Stimulated activated CD4-positive, alpha-beta T cell treated with anti-CD3 and anti-CD28 coated beads, Interleukin-4, amount 100 ng/mL, for 48 hours (primary cell): ENCODE measurements around the gene MPPED1.

Source experiments
- DNase-seq, 2 donors: peaks; one replicate each; pipeline ENCODE4 v3.0.0-alpha.2; 2020; ENCODE audit warnings: low read depth in 2 of 2

The MPPED1 gene

GRCh38 chr22:43392385-43392989 lies 19.3 kb upstream of the MPPED1 start:
- no peak for DNase-seq

GRCh38 chr22:43393132-43393843 lies 18.5 kb upstream of the MPPED1 start:
- DNase-seq: no peak

GRCh38 chr22:43393844-43394474 lies 17.9 kb upstream of the MPPED1 start:
- DNase-seq: no peak

- DNase-seq: no peak
Observed at GRCh38 chr22:43395086-43395695, 16.6 kb upstream of the MPPED1 start.

DNA sequence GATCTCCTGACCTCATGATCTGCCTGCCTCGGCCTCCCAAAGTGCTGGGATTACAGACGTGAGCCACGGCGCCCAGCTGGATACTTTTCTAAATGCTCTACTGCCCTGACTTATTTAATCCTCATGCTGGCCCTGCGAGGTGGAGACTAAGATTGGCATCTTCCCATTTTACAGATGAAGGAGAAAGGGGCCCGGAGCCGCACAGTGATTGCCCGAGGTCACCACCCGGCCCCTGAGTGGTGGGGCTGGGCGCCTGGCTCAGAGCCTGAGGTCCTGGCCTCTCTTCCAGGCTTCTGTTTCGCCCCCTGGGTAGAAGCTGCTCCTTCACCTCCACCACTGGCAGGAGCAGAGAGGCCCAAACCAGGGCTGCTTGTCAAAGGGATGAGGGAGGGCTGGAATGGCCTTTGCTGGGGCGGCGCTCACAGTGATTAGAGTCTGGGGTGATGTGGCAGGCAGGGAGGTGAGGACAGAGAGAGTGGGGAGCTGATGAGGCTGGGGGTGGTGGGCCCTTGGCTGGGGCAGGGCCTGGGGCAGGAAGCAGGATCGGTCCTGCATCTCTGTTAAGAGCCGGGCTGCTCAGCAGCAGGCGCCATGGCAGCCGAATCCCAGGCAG lies 15.4 kb upstream of the MPPED1 start:
- DNase-seq: no peak

DNA sequence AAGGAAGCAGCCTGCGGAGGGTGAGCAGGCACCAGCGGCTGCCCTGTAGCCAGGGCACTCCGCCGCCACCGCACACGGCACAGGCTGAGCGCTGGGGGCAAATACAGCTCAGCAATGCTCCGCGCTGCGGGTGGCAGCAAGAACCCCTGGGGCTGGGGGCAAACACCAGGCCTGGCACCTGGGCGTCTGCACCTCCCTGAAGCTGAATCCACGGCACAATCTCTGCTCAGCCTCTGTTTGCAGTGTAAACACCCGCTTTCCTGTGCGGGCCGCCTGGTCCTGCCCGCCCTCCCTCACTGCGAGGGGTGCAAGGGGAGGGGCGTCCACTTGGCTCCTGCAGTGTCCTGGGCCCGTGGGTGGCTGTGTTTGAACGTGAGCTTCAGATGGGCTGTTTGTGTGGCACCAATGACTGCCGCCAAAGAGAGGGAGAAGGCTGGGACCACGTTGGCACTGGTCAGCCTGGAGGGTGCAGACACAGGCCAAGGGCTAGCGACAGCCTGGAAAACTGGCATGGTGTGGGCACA lies 14.8 kb upstream of the MPPED1 start:
- DNase-seq: no peak

GRCh38 chr22:43397766-43398165 lies 14.0 kb upstream of the MPPED1 start:
- DNase-seq: no peak

- no peak for DNase-seq
Observed at GRCh38 chr22:43398246-43398645, 13.6 kb upstream of the MPPED1 start.

DNA sequence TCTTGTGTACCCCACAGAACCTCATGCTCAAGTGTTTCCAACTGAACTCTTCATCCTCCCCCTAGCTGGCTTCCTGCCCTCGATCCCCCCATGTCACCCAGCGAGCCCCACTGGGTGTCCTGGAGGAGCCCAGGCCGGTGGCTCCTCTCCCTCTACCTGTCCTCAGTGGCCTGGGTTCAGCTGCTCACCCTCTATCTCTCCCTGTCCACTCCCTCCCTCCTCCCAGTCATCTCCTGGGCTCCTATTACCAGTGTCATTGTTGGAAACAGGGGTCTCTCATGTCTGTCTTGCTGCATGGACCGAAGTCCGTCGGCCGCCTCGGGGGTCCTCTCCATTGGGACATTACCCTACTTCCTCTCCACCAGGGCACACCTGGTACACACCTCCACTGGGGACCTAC lies 12.9 kb upstream of the MPPED1 start:
- no peak for DNase-seq

DNA sequence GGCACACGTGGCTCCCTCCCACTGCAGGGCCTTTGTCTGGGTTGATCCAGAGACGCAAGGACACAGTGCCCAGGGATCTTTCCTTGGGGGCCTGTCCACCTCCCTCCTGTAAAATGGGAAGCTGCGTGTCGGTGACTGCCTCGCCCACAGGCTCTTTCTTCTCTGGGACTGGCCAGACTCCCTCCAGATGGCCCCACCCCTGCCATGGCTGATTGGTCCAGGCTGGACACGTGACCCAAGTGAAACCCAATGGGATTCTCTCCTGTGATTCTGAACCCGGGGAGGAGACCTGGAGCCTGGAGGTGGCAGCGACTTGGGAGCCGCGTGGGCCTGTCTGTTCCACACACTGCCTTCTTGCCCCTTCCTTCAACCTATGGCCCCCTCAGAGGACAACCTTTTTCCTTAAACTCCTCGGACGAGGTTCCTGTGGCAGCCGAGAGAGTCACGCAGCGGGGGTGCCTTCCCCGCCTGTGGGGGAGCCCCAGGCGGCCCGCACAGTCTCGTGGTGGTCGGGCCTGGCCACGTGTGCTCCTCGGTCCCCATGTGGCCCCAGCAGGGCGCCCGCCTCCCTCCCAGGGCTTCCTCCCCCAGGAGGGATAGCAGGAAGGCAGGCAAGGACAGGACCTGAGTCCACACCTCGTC lies 12.4 kb upstream of the MPPED1 start:
- no peak for DNase-seq

DNA sequence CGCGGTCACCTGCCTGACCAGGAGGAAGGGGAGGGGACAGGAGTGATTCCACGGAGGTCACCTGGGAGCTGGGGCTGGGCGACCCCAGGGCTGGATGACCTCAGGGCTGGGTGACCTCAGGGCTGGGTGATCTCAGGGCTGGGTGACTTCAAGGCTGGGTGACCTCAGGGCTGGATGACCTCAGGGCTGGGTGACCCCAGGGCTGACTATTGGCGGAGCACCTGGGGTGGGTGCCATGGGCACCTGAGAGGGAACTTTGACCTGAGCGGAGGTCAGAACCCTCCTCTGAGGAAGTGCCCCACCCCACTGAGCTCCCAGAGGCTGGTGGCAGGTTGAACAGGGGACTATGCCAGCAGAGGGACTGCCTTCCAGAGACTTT lies 11.8 kb upstream of the MPPED1 start:
- DNase-seq: no peak

DNA sequence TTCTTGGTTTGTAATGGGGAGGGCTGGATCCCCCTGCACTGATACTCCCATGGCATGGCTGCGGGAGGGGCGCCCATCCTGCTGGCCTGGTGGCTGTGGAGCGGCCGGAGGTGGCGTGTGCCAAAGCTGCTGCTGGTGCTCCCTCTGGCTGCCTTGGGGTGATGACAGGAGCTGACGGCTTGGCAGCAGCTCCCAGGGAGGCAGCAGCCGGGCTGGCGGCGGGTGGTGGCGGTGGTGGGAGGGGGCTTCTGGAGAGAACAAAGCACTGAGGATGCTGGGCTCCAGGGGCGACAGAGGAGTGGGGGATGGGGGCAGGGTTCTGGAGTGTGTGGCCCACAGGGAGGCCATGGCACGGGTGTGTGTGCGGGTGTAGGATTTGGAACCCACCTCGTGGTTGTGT lies 11.4 kb upstream of the MPPED1 start:
- no peak for DNase-seq

DNA sequence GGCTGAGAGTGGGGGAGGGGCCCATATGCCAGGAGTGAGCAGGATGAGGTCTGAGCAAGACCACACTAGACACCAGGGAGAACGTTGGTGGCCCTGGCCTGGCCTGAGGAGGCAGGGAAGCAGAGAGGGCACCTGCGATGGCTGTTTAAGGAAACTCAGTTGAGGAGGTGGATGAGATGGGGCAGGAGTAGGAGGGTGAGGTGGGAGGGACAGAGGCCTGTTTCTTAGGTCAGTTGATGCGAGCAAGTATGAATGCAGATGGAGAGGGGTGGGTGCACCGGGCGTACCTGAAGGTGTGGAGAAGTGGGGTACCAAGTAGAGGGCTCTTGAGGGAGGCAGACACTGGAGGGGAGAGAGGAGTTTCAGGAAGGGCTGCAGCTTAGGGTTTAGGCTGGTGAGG lies 10.6 kb upstream of the MPPED1 start:
- DNase-seq: no peak

GRCh38 chr22:43401661-43402060 lies 10.2 kb upstream of the MPPED1 start:
- DNase-seq: no peak

GRCh38 chr22:43402128-43402527 lies 9.7 kb upstream of the MPPED1 start:
- no peak for DNase-seq

GRCh38 chr22:43404673-43405385 lies 7.0 kb upstream of the MPPED1 start:
- DNase-seq: no peak

- no peak for DNase-seq
Observed at GRCh38 chr22:43406186-43406790, 5.5 kb upstream of the MPPED1 start.

DNA sequence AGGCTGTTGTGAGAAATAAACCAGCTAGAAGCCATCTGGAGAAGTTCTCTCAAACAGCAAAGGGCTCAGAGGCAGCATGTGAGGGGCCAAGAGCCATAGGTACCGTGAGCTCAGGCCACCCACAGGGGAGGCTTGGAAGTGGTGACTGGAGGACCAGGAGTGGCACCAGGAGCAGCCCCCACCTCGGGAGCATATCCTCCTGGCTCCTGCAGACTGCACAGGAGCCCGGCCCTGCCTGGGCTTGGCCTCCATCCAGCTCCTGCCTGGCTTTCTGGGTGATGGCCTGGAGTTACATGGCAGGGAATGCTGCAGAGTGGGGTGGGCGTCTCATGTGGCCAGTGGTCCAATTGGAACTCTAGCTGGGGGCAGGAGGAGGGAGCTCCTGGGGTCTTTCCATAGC lies 4.2 kb upstream of the MPPED1 start:
- no peak for DNase-seq

GRCh38 chr22:43408009-43408408 lies 3.8 kb upstream of the MPPED1 start:
- DNase-seq: no peak

- no peak for DNase-seq
Observed at GRCh38 chr22:43409046-43409445, 2.8 kb upstream of the MPPED1 start.

DNA sequence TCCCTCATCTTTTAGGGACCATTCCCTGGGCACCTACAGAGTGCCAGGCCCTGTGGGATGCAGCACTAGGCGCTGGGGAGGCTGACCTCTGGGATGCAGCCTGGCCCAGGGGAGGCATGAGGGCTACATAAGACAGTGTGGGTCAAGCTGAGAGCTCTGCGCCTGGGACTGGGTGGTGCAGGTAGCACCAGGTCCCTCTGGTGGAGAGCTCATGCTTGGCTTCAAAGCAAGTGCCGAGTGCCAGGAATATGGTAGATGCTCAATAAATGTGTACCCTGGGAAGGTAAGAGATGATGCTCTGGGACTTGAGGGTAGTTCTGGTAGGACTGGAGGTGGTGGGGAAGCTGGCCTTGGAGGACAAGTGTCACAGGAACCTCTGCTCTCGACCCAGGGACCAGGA lies 2.0 kb upstream of the MPPED1 start:
- no peak for DNase-seq
